GM18951 (cell line): Measurements from ENCODE around the gene PNKP.

Source experiments
- POLR2A ChIP-seq: IDR thresholded peaks from 4 replicates; pipeline ENCODE4 v1.6.1; 2011; ENCODE audit warnings: mild to moderate bottlenecking; ENCODE audit not compliant: insufficient read length, insufficient read depth; ENCODE audit errors: extremely low read depth
- in situ Hi-C: fragments of 300-500 bp; cut with MboI; formaldehyde crosslinking; loops from one replicate; pipeline ENCODE4 v1.12.0; 2022; ENCODE audit warnings: low sequenced_read_pairs, mixed read lengths, inconsistent platforms; ENCODE audit not compliant: unreplicated experiment

The PNKP gene

DNA sequence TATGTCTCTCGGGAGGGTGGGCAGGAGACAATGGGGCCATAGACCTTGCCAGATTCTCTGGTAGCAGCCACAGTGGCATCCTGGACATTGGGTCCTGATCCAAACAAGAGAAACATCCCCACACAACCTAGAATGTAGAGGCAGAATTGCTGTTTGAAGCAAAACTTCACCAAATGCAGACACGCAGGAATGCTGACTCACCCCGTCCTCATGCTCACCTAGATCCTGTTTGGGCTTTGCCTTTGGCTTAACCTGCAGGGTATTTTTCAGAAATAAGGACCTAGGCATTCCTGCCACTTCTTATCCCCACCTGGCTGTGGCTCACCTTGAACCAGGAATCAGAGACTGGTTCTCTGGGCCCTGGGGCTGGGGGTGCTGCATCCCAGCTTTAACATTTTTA is 17.4 kb upstream of the PNKP start:
- in situ Hi-C loops, result no loop called here
- TF ChIP-seq POLR2A, result no peak

DNA sequence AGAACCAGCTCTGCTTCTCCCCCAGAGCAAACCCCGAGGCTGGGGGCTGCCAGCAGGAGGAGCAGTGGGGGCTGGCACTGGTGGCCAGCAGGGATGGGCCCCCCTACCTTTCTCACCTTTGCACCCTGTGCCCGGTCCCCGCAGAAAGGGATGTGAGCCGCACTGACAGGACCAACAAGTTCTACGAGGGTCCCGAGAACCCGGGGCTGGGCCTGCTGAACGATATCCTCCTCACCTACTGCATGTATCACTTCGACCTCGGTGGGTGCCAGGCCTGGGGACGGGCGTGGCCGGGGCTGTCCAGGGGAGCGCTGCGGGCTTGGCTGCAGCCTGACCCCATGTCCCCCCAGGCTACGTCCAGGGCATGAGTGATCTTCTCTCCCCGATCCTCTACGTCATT is 16.7 kb upstream of the PNKP start:
- TF ChIP-seq POLR2A, result no peak
- in situ Hi-C loops, result no loop called here

DNA sequence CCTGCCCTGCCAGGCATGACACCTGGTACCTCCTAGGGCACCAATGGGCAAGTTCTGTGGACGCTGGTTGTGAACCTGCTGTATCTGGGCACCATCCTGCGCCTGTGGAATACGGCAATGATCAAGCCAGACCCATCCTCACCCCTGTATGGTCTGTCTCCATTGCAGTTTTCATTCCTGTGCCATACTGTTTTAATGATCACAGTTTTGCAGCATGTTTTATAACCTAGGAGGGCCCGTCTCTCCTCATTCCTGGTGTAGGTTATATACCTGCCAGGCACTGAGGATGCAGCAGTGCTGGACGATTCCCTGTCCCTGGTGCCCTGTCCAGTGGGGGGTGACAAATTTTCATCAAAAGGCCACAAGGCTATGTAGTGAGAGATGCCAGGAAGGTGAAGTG is 15.7 kb upstream of the PNKP start:
- in situ Hi-C loops, result no loop called here
- no peak for TF ChIP-seq POLR2A

DNA sequence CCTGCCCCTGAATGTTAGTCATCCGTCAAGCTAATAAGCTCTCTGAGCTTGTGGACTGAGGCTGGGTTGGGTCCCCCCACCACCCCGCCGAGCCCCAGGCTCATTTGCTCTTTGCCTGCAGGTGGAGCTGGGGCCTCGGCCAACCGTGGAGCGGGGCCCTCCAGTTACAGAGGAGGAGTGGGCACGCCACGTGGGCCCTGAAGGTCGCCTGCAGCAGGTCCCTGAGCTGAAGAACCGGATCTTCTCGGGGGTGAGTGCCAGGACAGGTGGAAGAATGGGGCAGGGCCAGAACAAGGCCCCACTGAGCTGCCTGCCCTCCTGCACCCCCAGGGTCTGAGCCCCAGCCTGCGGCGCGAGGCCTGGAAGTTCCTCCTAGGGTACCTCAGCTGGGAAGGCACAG is 15.3 kb upstream of the PNKP start:
- in situ Hi-C loops, result no loop called here
- TF ChIP-seq POLR2A, result no peak

DNA sequence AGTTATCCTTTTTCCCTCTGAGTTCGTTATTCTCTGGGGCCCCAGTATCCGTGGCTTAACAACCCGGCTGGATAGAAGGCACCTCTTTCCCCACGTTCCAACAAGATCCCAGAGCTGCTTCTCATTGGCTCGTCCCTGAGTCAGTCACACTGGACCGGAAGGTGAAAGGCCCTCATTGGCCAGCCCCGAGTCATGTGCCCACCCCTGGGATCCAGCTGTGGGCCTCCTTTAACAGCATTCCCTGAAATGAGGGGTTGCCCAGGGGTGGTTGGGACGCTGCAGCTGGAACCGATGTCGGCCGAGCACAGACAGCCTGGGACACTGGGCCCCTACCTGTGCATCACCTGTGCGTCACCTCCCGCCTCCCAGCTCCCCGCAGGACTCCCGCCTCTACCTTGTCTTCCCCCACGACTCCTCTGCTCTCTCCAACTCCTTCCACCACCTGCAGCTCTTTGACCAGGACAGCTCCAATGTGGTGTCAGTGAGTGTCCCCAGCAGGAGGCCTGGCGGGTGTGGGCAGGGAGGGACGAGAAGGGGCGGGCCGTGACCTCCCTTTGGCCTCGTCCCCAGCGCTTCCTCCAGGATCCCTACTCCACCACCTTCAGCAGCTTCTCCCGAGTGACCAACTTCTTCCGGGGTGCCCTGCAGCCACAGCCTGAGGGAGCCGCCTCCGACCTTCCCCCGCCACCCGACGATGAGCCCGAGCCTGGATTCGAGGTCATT is 14.5 kb upstream of the PNKP start:
- in situ Hi-C loops, result no loop called here
- no peak for TF ChIP-seq POLR2A

DNA sequence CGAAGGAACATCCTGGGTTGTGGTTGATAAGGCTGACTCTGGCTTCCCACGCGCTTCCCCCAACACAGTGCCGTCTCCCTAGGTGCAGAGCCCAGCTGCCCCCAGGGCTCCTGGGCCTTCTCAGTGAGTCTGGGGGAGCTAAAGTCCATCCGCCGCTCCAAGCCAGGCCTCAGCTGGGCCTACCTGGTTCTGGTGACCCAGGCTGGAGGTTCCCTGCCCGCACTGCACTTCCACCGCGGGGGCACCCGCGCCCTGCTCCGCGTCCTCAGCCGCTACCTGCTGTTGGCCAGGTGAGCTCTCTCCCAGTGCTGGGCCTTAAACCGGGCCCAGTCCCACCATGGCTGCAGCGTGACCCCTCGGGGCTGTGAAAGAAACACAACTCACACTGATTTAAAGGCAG is 13.8 kb upstream of the PNKP start:
- no peak for TF ChIP-seq POLR2A
- in situ Hi-C loops, result no loop called here

DNA sequence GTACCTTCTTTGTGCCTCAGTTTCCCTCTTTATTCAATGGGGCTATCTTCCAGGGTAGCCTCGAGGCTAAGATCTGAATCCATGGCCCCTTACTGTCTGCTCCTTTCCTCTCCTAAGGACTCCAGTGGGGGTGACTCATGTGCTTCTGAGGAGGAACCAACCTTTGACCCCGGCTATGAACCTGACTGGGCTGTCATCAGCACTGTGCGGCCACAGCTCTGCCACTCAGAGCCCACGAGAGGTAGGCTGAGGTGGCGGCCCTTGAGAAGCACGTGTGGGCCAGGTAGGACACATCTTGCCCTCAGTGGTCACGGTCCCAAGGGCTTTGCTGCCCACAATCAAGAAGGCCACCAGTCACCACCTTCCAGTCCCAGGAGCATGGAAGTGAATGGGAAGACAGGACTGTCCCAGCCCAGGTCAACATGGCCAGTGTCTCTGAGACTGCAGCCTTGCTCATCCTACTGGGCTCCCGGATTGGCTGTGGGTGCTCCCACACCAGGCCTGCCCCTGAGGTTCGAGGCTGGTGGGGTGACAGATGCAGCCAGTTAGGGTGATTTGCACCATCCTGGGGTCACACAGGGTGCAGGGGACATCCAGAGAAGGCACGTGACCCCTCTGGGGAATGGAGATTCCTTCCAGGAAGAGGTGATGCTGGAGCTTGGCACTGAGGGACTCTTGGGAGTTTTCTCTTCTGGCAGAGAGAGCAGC is 12.9 kb upstream of the PNKP start:
- TF ChIP-seq POLR2A, result no peak
- in situ Hi-C loops, result no loop called here

DNA sequence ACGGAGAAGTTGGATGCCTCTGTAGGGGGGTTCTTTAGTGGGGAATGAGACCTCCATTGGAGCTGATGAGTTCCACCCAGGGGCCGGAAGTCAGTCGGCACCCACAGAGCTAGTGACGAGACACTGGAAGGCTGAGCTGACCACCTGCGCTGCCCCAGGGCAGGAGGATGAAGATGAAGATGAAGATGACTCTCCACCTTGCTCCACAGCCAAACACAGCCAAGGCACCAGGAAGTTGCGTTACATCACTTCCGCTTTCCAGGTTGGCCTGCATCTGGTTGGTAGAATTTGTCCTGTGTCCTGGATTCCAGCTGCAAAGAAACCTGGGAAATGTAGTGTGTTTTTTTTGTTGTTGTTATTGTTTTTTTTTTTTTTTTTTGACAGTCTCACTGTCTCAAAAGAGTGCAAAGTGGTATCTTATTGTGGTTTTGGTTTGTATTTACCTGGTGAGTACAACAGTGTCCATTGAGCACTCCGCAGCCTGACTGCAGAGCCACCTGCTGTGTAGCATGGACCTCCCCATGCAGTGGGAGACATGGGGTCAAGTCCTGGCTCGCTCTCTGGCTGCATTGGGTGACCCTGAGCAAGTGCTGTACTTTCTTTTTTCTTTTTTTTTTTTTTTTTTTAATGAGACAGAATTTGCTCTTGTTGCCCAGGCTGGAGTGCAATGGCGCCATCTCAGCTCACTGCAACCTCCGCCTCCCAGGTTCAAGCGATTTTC is 12.0 kb upstream of the PNKP start:
- no peak for TF ChIP-seq POLR2A
- in situ Hi-C loops, result no loop called here

DNA sequence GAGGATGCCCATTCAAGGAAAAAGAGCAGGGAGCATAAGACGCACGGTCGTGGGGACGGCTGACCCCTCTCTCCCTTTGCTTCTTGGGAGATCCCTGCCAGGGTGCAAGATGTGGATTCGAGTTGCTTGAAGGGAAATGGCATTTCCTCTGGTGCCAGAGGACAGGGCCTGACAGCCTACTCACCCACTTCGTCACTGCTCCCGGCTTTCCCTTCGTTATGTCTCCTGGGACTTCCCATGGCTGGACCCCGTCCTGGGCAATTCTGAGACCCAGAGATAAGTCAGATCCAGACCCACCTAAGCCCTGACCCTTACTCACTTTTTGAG is 11.3 kb upstream of the PNKP start:
- no peak for TF ChIP-seq POLR2A

DNA sequence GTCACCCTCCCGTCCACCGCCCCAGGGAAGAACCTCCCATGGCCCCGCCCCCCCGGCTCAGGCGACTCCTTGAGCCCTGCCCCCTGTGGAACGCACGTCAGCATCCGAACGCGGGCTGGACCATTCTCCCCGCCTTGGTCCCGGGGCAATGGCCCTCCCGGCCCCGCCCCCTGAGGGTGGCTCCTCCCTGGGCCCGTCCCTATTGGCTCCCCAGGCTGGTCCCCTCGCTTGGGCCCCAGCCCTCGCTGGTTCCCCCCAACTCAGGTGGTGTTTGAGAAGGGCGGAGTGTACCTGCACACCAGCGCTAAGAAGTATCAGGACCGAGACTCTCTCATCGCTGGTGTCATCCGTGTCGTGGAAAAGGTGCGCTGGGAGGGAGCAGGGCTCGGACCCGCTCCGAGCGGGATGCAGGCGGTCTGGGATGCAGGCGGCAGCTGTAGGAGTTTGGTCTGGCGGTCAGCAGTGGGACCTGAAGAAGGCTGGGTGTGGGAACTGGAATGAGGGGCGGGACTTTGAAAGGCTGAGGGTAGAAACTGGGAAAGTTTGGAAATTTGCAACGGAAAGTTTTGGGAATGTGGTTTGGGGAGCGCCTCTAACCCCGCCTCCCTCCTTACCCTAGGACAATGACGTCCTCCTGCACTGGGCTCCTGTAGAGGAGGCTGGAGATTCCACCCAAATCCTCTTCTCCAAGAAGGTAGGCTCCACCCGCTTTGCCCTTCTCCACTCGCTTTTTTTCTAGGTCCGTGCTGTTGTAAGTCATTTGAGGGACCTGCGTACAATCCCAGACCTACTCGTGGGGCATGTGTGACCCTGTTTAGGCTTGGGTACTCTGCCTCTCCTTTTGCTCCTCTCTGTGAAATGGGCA is 10.7 kb upstream of the PNKP start:
- TF ChIP-seq POLR2A, result no peak
- in situ Hi-C loops, result no loop called here

More for the DNA sequence above, 11.3 kb upstream of the PNKP start:
- in situ Hi-C loops, result no loop called here

DNA sequence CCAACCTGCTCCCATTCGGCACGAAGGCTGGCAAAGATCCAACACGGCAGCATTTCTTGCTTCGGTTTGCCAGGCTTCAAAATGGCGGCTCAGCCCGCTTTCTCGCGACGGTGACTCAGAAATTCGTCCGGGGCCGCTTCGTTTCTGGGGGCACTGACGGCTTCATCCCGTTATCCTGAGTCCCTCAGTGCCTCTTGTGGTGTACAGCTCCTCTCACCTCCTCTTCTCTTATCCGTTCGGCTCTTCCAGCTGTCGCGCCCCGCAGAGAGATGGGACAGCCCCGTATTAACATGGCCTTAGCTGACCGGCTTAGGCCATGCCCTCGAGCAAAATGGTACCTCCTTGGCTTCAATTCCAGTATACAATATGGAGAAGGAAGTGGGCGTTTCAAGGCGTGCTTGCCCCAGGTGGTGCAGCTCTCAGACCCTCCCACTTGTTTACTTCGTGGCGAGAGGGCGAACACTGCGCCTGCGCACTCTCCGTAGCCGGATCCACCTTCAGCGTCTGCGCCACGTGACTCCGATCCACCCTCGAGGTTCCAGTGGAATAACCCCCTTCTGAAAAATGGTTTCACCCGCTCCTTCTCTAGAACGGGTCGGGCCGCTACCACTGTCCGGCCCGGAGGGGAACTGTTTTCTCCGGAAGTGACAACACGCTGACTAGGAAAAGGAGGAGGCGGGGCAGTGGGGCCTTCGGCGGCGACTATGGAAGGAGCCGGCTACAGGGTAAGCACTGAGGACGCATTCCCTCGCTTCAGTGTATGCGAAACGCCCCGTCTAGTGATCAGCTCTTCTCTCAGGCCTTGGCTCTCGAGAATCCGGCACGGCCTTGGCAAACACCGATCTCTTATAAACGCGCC is 9.9 kb upstream of the PNKP start, which contains the start of the genes AKT1S1 and TBC1D17:
Gene AKT1S1 (minus strand): TSS at position 336 of the 859 bp plus-strand sequence. CDS start 4,060 bp downstream, outside the sequence.
Gene TBC1D17 (plus strand): TSS at position 683 of the 859 bp plus-strand sequence. CDS start 22 bp downstream, at position 705.
- TF ChIP-seq POLR2A, result peak; percentile 51
- in situ Hi-C loops, result no loop called here
